Retina (tissue), 1 donor: ENCODE measurements around the gene KRT86.
"Not testable (repeated sequence)": the region's sequence is repeated elsewhere in the genome, so short reads cannot be mapped to it uniquely, and the experiment has no call there.

Source experiments
- DNase-seq: peaks from one replicate; pipeline ENCODE4 v3.0.0-alpha.2; 2016

KRT86 gene

DNA sequence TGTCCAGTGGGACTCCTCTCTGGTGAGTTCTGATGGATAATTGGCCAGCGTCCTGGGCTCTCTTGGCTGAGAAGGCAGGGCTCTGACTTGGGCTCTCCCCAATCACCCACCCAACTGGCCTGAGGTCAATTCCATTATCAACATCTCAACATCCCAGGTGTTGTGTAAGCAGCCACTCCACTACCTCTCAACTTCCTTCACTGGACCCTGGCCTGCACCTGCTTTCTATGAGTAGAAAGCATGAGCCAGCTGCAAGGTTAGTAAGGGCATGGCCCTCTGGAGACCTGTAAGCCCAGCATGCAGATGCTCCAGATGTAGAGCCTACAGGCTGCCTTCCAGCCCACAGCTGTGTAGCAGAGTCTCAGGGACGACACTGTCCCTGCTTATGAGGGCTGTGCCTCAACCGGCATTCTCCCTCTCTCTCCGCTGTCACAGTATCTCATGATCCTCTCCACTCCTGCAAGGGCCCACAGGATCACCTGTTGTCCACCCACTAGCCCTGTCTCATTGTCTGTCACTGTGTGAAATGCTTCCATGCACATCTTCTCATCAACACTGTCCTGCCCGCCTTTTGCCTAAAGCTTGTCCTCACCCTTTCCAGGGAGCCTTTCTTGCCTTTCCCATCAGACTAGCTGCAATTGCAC, 22.2 kb downstream of the KRT86 start:
- DNase-seq, result no peak

DNA sequence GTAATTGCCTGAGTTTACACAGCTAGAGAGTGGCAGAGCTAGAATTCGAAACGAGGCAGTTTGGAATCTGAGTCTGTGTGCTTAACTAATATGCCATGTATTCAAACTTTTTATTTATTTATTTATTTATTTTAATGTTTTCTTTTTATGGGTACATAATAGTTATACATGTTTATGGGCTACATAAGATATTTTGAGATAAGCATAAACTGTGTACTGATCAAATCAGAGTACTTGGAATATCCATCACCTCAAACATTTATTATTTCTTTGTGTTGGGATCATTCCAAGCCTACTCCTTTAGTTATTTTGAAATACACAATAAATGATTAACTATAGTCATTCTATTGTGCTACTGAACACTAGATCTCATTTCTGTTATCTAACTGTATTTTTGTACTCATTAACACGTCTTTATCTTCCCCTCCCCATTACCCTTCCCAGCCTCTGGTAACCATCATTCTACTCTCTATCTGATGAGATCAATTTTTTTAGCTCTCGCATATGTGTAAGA, 24.3 kb downstream of the KRT86 start:
- no peak for DNase-seq

DNA sequence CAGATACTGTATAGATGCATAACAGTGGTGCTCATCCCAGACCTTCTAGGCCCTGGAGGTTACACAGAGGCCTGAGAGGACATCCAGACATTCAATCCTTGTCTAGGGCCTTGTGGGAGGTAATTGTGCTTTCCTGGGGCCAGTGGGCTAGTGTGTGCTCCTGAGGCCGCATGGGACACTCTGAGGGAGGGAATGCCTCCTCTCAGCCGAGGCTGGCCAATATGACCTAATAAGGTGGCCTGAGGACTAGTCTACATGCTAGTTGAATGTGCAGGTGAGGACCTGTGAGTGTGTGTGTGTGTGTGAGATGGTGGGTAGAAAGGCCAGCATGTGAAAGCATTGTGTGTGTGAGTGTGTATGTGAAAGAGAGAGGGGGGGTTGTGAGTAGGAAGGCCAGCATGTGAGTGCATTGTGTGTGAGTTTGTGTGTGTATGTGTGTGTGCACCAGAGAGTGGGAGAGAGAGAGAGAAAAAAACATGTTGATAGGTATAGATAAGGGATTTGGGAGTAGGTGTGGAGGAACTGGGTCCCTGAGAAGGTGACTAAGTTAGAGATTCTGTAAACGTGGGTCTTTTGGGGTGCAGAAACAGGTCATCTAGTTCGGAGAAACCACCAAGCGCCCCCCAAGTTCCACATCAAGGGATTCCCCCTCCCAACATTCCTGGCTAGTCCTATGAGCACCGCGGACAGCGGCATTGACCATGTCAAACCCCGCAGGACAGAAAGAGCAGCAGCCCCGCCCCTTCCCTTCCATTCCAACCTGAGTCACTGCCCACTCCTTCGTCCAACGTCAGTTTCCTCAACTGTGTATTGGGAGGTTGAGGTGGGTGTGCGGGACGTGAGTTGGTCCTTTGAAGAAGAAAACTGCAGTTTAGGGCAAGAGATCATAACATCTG, 26.6 kb downstream of the KRT86 start:
- no peak for DNase-seq

DNA sequence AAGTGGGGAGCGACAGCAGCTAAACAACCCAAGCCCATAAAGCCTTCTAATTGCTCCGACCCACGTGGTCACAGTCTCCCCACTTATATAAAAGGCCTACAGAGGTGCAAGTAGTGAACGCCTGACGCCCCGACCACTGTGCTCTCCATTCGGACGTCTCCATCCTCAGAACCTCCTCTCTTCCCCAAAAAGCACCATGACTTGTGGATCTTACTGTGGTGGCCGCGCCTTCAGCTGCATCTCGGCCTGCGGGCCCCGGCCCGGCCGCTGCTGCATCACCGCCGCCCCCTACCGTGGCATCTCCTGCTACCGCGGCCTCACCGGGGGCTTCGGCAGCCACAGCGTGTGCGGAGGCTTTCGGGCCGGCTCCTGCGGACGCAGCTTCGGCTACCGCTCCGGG, 27.3 kb downstream of the KRT86 start:
- DNase-seq, result not testable (repeated sequence)

DNA sequence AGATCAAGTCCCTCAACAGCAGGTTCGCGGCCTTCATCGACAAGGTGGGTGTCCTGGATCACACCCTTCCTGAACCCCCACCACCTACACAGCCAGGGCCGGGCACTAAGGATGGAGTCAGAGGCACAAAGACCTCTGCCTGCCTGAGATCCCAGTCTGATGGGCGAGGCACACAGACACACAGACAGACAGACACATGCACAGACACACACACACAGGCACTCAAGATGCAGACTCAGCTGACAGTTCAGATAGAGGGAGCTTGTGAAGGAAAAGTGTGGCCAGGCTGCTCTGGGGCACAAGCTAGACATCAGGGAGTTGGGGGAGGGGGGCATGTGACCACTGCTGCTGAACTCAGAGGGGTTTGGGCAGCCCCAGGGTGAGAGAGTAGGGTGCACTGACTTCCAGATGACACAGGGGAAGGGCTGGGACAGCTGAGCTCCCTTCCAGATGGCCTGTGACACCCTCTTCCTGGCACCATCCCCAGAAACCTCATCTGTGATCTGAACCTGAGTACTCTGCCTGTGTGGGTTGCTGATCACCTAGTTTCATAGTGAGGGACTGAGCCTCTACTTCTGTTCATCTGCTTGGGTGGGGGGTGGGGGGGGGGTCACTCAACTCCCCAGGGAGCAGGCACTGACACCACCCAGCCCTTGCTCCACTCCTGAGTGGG, 27.9 kb downstream of the KRT86 start:
- DNase-seq, result not testable (repeated sequence)

DNA sequence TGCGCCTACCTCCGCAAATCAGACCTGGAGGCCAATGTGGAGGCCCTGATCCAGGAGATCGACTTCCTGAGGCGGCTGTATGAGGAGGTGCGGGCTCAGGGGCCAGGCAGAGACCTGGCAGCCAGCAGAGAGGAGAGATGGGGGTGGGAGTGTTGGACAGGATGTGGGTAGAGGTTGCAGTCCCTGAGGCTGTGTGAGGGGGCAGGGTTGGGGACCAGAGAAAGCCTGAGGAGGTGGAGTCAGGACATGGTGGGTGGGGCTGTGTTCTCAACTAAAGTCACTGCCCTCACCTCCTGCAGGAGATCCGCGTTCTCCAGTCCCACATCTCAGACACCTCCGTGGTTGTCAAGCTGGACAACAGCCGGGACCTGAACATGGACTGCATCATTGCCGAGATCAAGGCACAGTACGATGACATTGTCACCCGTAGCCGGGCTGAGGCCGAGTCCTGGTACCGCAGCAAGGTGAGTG, 30.5 kb downstream of the KRT86 start:
- DNase-seq, result not testable (repeated sequence)

DNA sequence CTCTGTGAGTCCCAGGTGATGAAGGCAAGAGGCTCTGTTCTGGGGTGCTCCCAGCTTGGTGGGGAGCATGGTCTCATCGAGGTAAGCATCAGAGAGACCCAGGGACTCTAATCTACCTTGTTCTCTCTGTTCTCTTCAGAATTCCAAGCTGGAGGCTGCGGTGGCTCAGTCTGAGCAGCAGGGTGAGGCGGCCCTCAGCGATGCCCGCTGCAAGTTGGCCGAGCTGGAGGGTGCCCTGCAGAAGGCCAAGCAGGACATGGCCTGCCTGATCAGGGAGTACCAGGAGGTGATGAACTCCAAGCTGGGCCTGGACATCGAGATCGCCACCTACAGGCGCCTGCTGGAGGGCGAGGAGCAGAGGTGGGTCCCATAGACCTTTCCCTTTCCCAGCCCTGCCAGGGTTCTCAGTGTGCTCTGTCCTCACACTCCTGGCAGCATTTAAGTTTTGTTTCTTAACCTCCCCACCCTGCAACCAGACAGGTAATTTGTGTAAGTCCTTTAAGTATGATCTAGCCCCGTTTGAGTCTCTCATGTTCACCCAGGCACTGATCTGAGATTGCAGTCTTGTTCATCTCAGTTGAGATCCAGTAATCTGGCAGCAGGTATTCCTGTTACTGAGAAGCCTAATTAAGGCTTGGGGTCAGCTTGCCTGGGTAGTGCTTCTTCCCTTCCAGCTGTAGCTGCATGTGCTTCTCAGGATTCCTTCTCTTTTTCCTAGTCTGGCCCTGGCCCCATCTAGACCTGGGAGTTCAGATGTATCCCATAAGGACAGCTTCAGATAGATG, 31.7 kb downstream of the KRT86 start:
- no peak for DNase-seq

DNA sequence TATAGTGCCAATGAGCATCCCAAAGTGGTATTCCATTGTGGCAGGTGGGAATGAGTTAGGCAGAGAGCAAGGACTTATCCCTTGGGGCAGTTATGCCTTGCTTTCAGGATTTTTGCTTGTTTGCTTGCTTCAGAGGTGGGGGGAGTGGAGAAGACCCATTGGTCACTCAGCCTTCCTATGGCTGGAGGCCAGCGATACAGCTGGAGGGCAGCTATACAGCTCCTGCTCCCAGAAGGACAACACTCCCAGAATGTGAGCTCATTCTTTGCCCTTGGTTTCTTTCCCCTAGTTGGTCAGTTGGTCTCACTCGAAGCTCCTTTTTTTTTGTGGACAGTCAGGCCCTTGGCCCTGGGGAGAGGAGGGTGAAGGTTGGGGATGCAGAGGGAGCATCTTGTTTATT, 32.3 kb downstream of the KRT86 start:
- DNase-seq, result no peak

DNA sequence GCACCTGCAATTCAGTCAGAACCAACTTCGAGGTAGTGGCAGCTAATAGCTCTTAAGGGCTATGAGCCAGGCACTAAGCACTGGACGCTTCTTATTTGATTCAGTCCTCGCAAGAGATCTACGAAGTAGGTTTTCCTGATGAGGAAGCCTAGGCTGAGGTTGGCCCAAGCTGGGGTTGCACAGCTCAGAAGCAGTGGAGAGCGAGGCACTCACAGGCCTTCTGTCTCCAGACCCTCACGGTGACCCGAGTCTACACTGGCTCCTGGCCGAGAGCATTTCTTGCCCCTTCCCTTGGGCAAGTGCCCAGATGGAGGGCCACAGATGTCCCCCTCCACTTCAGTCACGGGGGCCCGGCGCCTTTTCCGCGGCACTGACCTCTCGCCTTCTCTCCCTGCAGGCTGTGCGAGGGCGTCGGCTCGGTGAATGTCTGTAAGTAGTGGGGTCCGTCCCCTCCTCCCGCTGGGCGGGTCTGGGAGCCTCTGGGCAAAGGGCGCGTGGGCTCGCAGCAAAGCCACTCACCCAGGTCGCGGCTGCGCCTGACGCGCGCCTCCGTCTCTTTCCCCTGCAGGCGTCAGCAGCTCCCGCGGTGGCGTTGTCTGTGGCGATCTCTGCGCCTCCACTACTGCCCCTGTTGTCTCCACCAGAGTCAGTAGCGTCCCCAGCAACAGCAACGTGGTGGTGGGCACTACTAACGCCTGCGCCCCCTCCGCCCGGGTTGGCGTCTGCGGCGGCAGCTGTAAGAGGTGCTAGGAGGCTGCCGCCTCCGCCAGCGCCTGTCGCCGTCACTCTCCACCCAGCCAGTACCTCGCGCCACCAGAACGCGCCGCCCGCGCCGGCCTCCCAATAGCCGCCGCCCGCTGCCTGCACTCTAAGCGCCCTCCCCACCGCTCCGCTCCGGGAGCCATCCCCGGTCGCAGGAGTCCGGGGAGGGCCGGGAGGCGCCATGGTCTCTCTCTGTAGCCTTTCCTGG, 33.7 kb downstream of the KRT86 start:
- DNase-seq, result peak; percentile 95

DNA sequence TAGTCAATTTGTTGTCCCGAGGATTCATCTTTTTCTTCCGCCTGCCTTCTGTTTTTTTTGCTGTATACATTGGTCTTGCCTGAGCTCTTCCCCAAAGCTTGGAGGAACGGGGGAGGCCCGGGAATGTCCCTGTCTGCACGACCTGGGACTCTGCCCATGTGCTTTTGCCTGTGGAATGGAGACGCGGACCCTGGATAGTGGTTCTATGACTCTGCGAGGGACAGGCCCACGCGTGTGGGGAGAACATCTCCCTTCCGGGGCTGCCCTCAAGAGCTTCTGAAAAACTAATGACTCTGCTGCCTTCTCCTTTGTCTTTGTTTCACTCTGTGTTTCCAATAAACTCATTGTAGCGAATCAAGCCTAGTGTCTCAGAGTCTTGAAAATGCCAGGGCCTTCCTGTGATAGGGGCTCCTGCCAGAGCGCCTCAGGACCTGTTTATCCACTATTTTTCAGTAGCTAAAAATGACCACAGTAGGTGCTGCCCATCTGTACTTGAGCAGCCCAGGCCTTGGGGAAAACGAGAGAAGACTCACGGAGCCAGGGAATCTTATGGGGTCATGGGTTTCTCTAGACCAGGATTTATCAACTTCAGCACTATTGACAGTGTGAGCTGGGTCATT, 34.5 kb downstream of the KRT86 start:
- DNase-seq, result no peak

DNA sequence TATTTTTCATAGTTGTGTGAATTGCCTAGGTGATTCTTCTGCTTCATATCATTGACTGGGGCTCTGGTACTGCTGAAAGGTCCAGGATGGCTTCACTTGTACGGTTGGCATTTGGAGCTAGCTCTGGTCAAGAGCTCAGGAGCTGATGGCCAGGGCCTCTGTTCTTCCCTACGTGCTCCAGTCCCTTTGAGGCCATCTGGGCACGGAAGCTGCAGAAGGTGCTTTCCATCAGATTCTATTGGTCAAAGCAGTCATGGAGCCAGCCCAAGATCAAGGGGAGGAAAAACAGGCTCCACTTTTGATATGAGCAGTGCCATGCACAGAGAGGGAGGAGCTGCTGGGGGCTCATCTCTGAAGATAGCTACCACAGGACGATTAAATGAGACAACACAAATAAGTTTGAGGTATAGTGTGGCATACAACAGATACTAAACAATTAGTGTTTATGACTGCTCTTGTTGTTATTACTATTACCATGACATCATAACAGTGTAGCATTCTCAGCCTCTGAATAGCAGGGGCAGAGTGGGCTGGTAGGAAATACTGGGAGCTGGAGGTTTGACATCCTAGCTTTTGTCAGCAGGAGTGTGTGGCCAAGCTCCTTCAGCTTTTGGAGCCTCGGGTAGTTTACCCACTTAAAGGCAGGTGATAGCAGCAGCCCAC, 36.3 kb downstream of the KRT86 start:
- peak; percentile 0 for DNase-seq

DNA sequence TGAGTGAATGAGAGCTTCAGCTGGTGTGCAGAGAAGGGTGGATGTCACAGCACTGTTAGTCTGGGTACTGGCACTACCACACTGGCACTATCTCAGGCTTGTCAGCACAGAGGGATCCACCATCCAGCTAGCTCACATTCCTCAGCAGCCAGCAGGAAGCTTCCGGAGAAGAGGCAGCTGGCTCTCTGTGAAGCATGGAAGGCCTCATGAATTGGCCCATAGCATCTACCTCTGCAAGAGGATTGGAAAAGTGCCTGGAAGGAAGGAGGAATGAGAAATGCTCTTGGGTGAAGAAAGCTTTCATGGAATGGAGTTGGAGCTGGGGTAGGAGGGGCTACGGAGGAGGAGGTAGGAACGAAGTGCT, 36.8 kb downstream of the KRT86 start:
- no peak for DNase-seq

DNA sequence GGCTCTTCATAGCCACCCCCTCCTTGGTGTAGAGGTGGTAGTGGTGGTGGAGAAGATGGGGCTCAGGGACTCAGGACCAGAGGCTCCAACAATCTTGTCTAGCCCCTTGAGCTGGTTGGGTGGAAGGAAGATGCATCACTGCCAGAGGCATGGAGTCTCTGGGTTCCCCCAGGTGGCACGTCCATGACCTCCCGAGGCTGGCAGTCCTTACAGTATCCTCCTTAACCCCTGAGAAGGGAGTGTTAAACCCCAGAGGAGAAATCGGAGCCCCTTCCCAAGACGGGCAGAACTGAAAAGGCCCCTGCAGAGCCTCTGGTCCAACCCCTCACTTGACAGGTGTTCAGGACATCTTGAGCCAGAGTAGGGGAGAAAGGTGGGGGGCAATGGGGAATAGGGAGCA, 37.6 kb downstream of the KRT86 start:
- no peak for DNase-seq

DNA sequence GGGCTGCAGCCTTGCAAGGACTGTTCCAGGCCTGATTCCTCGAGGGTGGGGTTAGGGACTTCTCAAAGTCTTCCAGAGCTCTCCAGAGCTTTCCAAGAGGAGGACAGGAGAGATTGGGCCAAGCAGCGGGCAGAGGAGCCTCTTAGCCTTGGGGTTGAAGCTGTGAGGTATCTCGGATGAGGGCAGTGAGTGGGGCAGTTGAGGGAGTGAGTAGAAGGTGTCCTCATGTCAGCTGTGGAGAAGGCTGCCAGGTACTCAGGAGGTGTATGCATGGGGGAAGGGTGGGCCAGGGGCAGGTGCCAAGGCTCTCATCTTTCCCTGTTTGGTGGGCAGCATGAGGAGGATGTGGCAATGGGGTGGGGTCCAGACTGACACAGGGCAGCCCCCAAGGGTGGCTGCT, 39.0 kb downstream of the KRT86 start:
- DNase-seq, result no peak

DNA sequence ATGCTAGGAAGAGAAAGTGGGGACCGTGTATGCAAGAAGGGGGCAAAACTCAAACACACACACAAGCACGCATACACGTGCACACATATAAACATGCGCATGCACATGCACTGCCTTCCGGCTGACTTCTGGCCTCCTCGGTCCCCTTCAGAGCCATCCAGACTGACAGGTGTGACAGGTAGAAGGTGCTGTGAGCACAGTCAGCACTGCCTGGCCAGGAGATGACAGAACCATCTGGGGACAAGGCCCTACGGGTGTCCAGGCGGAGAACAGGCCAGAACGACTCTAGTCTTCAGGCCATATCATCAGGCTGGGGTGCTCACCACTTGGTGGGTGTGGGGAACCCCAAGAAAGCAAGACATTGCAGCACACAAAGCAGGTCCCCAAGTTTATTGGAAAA, 39.5 kb downstream of the KRT86 start:
- no peak for DNase-seq

DNA sequence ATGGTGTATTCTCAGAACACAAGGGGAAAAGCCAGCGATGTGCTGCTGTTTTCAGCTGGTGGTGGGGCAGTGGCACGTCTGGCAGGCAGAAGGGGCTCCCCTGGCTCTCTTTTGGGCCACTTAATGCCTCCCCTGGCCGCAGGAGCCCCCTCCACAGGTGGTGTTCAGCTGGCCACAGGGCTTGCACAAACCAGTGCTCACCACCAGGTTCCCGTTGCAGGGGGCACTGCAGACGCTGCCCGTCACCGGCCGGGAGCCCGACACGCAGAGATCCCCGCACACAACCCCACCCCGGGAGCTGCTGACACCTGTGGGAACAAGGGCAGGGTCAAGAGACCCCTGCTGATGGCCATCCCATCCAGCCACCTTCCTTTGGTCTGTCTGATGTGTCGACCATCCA, 40.1 kb downstream of the KRT86 start:
- DNase-seq, result no peak

DNA sequence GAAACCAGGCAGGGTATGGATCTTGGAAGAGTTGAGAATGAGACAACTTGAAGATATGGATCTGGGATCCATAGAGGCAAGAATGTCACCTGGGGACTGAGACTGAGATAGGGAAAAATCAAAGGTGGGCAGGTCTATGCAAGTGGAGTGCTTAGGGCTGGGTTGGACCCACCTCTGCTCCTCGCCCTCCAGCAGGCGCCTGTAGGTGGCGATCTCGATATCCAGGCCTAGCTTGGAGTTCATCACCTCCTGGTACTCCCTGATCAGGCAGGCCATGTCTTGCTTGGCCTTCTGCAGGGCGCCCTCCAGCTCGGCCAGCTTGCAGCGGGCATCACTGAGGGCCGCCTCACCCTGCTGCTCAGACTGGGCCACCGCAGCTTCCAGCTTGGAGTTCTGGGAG, 41.3 kb downstream of the KRT86 start:
- not testable (repeated sequence) for DNase-seq

DNA sequence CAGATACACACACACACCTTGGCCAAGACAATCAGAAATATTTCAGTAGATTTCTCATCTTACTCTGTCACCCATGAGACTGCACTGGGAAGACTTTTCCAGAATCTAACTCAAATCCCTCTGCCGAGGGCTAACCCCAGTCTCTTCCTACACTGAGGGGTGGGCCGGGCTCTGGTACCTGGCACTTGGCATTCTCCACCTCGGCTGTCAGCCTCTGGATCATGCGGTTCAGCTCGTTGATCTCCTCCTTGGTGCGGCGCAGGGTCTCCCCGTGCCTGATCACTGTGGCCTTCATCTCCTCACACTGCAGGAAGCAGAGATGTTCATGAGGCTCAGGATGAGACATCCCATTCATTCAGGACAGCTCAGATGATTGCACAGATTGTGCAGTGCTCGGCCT, 41.8 kb downstream of the KRT86 start:
- no peak for DNase-seq

DNA sequence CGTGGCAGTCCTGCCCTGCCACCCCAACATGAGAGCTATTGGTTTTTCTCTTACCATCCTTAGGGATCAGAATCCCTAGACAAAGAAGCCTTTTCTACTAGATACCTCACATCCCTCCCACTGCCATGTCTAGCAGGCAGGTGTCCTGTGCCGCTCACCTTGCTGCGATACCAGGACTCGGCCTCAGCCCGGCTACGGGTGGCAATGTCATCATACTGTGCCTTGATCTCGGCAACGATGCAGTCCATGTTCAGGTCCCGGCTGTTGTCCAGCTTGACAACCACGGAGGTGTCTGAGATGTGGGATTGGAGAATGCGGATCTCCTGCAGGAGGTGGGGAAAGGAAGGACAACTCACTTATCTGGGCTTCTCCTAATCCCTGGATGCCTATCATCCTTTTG, 42.3 kb downstream of the KRT86 start:
- DNase-seq, result no peak

DNA sequence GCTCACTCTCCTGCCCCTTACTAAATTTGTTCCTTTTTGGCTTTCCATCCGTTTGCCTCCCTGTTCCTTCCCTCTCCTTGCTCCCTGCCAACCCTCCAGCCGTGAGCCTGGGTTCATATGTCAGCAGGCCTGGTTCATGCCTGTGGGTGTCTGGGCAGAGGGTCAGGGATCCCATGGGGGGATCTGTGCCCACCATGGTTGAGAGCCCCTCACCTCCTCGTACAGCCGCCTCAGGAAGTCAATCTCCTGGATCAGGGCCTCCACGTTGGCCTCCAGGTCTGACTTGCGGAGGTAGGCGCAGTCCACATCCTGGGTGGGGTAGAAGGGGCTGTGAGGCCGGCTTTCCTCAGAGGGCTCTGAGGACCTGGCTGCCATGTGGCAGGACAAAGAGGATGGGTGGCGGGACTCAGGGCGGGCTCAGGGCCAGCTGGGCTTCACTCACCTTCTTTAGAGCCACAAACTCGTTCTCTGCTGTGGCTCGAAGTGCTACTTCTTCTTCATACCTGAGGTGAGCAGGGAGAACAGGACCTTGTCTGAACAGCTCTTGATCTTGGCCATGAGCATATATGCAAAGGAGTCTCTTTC, 43.1 kb downstream of the KRT86 start:
- DNase-seq, result no peak
